Measurements from ENCODE around the gene ATG9B. TPM values are rescaled to one million over a fixed set of nuclear protein-coding genes. Genes with fewer than 3 reads are reported as not detected.

ATG9B gene
- total and polyA plus RNA-seq, 2 of the 13 experiments (the other 11 are each of a cell fraction or from before 2014, with no cell fraction given), result 0.24 TPM; not detected in 1

GRCh38 chr7:151010037-151010306 is 14.3 kb downstream of the ATG9B start (continued):
- TF ChIP-seq PATZ1 (CRISPR knock-in tag; IDR thresholded peaks at IDR 0.05) (0 out of 2 replicates have a peak, but pooled peaks have one; percentile 10), SNAPC2 (CRISPR knock-in tag; IDR thresholded peaks at IDR 0.05) (no peak), ZNF850 (CRISPR knock-in tag; conservative IDR thresholded peaks at IDR 0.05) (no peak), ZNF616 (CRISPR knock-in tag; IDR thresholded peaks at IDR 0.05; ENCODE audit: low read depth) (no peak), THYN1 (CRISPR knock-in tag; IDR thresholded peaks at IDR 0.05; ENCODE audit: borderline replicate concordance, low read depth) (no peak), ZNF292 (CRISPR knock-in tag; IDR thresholded peaks at IDR 0.05; ENCODE audit: borderline replicate concordance, low read depth) (no peak), ZSCAN31 (CRISPR knock-in tag; IDR thresholded peaks at IDR 0.05; ENCODE audit: low read depth) (0 out of 2 replicates have a peak, but pooled peaks have one; percentile 0), XRCC5 (optimal IDR thresholded peaks at IDR 0.05; ENCODE audit: low read length) (no peak), SNRNP70 (IDR thresholded peaks at IDR 0.05; ENCODE audit: low read depth, low read length) (no peak), MAFF (IDR thresholded peaks at IDR 0.05; ENCODE audit: low read depth, low read length) (no peak), ZBTB26 (CRISPR knock-in tag; IDR thresholded peaks at IDR 0.05; ENCODE audit: borderline replicate concordance) (no peak), NCOR1 (IDR thresholded peaks at IDR 0.05; ENCODE audit: borderline replicate concordance, low read length) (no peak), ZNF160 (CRISPR knock-in tag; IDR thresholded peaks at IDR 0.05) (no peak), MEIS1 (CRISPR knock-in tag; IDR thresholded peaks at IDR 0.05; ENCODE audit: borderline replicate concordance) (no peak), ZNF142 (CRISPR knock-in tag; IDR thresholded peaks at IDR 0.05) (no peak), SNAPC4 (CRISPR knock-in tag; IDR thresholded peaks at IDR 0.05) (no peak)
